Osteocyte (in vitro differentiated cells): ENCODE measurements around the gene PLCB1. TPM values are rescaled to one million over a fixed set of nuclear protein-coding genes. Genes with fewer than 3 reads are reported as not detected.

Experiments
- DNase-seq: peaks from one replicate; pipeline ENCODE4 v3.0.0; 2021; ENCODE audit warnings: mixed read lengths; ENCODE audit not compliant: unreplicated experiment; ENCODE audit errors: extremely low spot score
- H3K27ac Mint-ChIP-seq: one replicate; pipeline ENCODE4 v1.8.0; 2021; ENCODE audit warnings: mild to moderate bottlenecking, mixed read lengths; ENCODE audit not compliant: unreplicated experiment
- H3K27me3 Mint-ChIP-seq: one replicate; pipeline ENCODE4 v1.8.0; 2021; ENCODE audit warnings: mixed read lengths; ENCODE audit not compliant: unreplicated experiment
- H3K36me3 Mint-ChIP-seq: one replicate; pipeline ENCODE4 v1.8.0; 2021; ENCODE audit warnings: mixed read lengths; ENCODE audit not compliant: unreplicated experiment
- H3K4me1 Mint-ChIP-seq: one replicate; pipeline ENCODE4 v1.8.0; 2021; ENCODE audit warnings: mixed read lengths; ENCODE audit not compliant: unreplicated experiment
- H3K4me3 Mint-ChIP-seq: one replicate; pipeline ENCODE4 v1.8.0; 2021; ENCODE audit warnings: mild to moderate bottlenecking, moderate library complexity, mixed read lengths; ENCODE audit not compliant: unreplicated experiment
- H3K9me3 Mint-ChIP-seq: one replicate; pipeline ENCODE4 v1.8.0; 2021; ENCODE audit warnings: mixed read lengths; ENCODE audit not compliant: unreplicated experiment
- total RNA-seq: library from RNA; stranded (reverse); gene quantifications from 2 replicates; pipeline ENCODE4 v1.2.1, GENCODE V29; 2021
- TF ChIP-seq, protein P1 (sequence below): fragments of 200-600 bp; sonication (generic); IDR thresholded peaks from 2 replicates; pipeline ENCODE4 v1.5.0; 2021; ENCODE audit warnings: antibody characterized with exemption, mild to moderate bottlenecking, moderate library complexity

The PLCB1 gene
- total RNA-seq, 1 donor from 2014 or later, result 33.3 TPM

DNA sequence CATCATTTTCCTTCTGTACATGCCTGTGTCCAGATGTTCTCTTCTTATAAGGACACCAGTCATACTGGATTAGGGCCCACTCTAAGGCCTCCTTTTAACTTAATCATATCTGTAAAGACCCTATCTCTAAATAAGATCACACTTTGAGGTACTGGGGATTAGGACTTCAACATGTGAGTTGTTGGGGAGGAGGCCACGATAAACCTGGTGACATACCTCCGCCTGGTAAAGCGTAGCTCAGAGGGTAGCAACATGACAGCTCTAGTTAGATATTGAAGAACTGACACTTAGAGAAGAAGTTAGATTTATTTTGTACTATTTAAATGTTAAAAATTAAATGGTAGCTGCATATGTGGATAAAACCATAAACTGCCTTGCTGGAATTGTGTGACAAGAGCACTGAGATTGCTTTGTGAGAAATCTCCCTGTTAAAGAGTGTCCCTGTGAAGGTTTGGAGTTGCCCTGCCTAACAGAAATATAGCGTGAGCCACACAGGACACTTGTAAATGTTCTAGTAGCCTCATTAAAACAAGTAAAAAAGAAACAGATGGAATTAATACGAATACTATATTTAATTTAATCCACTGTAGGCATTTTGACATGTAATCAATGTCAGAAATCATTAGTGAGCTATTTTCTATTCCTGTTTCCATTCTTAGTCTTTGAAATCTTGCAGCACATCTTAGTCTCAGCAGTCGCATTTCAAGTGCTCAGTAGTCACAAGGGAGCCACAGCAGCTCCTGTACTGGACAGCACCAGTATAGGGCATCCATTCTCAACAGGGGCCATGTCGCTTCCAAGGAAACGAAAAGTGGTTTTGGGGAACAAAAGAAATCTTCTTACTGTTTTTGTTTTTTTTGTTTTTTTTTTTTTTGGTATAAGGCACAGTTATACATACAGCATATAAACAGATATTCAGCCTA, 13.4 kb downstream of the PLCB1 start:
- peak overlapping the region; percentile 81 for H3K27ac Mint-ChIP-seq
- TF ChIP-seq, protein P1, sequence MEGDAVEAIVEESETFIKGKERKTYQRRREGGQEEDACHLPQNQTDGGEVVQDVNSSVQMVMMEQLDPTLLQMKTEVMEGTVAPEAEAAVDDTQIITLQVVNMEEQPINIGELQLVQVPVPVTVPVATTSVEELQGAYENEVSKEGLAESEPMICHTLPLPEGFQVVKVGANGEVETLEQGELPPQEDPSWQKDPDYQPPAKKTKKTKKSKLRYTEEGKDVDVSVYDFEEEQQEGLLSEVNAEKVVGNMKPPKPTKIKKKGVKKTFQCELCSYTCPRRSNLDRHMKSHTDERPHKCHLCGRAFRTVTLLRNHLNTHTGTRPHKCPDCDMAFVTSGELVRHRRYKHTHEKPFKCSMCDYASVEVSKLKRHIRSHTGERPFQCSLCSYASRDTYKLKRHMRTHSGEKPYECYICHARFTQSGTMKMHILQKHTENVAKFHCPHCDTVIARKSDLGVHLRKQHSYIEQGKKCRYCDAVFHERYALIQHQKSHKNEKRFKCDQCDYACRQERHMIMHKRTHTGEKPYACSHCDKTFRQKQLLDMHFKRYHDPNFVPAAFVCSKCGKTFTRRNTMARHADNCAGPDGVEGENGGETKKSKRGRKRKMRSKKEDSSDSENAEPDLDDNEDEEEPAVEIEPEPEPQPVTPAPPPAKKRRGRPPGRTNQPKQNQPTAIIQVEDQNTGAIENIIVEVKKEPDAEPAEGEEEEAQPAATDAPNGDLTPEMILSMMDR, result no peak
- H3K4me3 Mint-ChIP-seq, result no peak overlapping the region
- no peak for DNase-seq
- H3K9me3 Mint-ChIP-seq, result no peaks in the 10 kb centered on the region
- H3K36me3 Mint-ChIP-seq, result no peaks in the 10 kb centered on the region
- H3K27me3 Mint-ChIP-seq, result no peaks in the 10 kb centered on the region
- peaks cover 55% of the 10 kb centered on the region for H3K4me1 Mint-ChIP-seq

DNA sequence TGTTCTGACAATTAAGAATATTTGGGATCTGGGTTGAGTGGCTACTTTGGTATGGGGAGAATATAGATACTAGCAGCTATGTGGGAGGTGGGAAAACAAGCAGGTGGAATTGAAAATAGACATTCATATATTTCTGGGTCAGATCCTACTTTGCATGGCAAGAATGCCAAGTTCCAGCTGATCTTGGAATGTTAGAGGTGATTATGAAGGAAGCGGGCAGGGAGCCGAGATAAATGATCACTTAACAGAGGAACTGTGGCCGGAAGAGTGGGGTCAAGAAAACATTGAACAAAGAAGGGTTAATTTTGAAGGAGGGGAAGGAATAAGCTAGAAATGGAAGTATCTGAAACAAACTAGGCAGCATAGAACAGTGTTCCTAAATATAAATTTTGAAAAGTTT, 15.4 kb downstream of the PLCB1 start:
- Mint-ChIP-seq H3K4me3 (no peak overlapping the region), H3K36me3 (no peaks in the 10 kb centered on the region), H3K4me1 (peaks cover 69% of the 10 kb centered on the region), H3K27ac (no peak overlapping the region), H3K27me3 (no peaks in the 10 kb centered on the region), H3K9me3 (no peaks in the 10 kb centered on the region)
- DNase-seq, result no peak
- TF ChIP-seq, protein P1, result no peak

DNA sequence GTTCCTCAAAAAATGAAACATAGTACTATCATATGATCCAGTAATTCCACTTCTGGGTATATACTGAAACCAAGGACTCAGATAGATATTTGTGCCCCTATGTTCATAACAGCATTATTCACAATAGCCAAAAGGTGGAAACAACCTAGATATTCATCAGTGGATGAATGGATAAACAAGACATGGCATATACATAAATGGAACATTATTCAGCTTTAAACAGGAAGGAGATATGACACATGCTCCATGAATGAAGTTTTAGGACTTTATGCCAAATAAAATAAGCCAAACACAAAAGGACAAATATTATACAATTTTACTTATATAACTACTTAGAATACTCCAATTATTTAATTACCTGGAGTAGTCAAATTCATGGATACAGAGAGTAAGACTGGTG, 16.4 kb downstream of the PLCB1 start:
- no peak for DNase-seq
- no peak overlapping the region for H3K4me3 Mint-ChIP-seq
- no peaks in the 10 kb centered on the region for H3K36me3 Mint-ChIP-seq
- H3K27me3 Mint-ChIP-seq, result no peaks in the 10 kb centered on the region
- H3K4me1 Mint-ChIP-seq, result peaks cover 77% of the 10 kb centered on the region
- no peaks in the 10 kb centered on the region for H3K9me3 Mint-ChIP-seq
- TF ChIP-seq, protein P1, result no peak
- H3K27ac Mint-ChIP-seq, result no peak overlapping the region

DNA sequence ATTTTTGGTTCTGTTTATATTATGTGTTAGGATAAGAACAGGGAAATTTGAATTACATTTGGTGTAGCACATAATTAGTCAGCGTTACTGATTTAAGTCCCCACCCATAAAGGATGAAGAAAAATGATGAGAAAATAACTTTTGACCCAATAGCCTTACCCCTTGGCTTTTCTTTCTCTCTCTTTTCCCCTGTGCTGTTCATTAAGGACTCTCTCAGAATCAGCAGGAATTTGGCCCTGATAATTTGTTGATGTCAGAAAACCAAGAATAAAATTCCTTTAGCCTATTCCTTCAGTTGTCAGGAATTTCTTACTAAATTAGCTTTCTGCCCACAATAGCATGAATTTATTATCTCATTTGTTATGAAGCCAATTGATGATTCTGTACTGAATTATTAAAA, 18.5 kb downstream of the PLCB1 start:
- Mint-ChIP-seq H3K36me3 (peaks cover 2% of the 10 kb centered on the region), H3K9me3 (peaks cover 6% of the 10 kb centered on the region), H3K4me3 (no peak overlapping the region), H3K4me1 (peaks cover 81% of the 10 kb centered on the region), H3K27ac (no peak overlapping the region), H3K27me3 (no peaks in the 10 kb centered on the region)
- TF ChIP-seq, protein P1, result no peak
- no peak for DNase-seq

DNA sequence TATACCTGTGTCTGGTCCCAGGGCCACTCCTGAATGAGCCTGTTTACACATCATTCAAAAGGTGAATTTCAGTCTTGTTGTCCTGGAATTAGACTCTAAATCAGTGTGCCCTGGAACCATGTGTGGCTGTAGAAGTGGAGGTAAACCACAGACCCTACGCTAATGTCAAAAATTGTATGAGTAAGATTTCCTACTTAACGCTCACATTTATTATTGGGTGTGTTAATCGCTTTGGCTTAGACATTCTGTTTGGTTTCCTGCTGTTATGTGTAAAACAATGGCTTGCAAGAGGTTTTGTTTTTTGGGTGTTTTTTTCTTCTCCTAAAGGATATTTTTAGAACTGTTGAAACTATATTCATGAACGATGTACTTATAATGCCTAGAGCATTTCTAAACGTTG, 19.3 kb downstream of the PLCB1 start:
- H3K4me1 Mint-ChIP-seq, result peaks cover 84% of the 10 kb centered on the region
- TF ChIP-seq, protein P1, result no peak
- peak overlapping the region; percentile 53 for H3K27ac Mint-ChIP-seq
- H3K4me3 Mint-ChIP-seq, result peak overlapping the region; percentile 0
- H3K9me3 Mint-ChIP-seq, result peaks cover 6% of the 10 kb centered on the region
- H3K36me3 Mint-ChIP-seq, result peaks cover 2% of the 10 kb centered on the region
- no peaks in the 10 kb centered on the region for H3K27me3 Mint-ChIP-seq
- DNase-seq, result no peak
